Smooth muscle cell of the pulmonary artery (primary cell): Measurements from ENCODE around the gene IHH. TPM values are rescaled to one million over a fixed set of nuclear protein-coding genes. Genes with fewer than 3 reads are reported as not detected.

Experiments used
- total RNA-seq: library from RNA; depleted of rRNA; stranded (reverse); fragments of >200 nt; gene quantifications from 2 replicates; pipeline ENCODE4 v1.2.3, GENCODE V29; 2014

IHH gene
- total RNA-seq: not detected in 2 replicates

GRCh38 chr2:219060821-219061791 lies at the start of gene IHH:
Gene IHH, minus strand, starts transcription at chr2:219060921. Its CDS starts 454 bp downstream, at chr2:219060467.

GRCh38 chr2:219041252-219041651 lies 19.5 kb downstream of the IHH start, which contains the start of gene CFAP65:
Gene CFAP65, minus strand, starts transcription at chr2:219041516. Its CDS starts 2,468 bp downstream, at chr2:219039048.

Other genes starting within 250 kb of the IHH start
- gene PRKAG3, start 229.1 kb downstream of the IHH start, total RNA-seq: 0.10 and 0.52 TPM in 2 replicates
- not detected in 2 replicates for gene WNT6, start 201.1 kb downstream of the IHH start, total RNA-seq
- not detected in 2 replicates for gene WNT10A, start 180.1 kb downstream of the IHH start, total RNA-seq
- gene CDK5R2, start 101.3 kb downstream of the IHH start, total RNA-seq: not detected in 2 replicates
- not detected in 2 replicates for gene FEV, start 75.7 kb downstream of the IHH start, total RNA-seq
- gene CRYBA2, start 67.5 kb downstream of the IHH start, total RNA-seq: not detected in 2 replicates
- 0.03 TPM in 1 of 2 replicates, not detected in the other for gene CFAP65, start 19.4 kb downstream of the IHH start, total RNA-seq
- gene NHEJ1, start 99.9 kb upstream of the IHH start, total RNA-seq: 18.5 and 22.0 TPM in 2 replicates
- 2.9 and 8.1 TPM in 2 replicates for gene SLC23A3, start 109.1 kb upstream of the IHH start, total RNA-seq
- gene CNPPD1, start 116.0 kb upstream of the IHH start, total RNA-seq: 31.5 and 43.7 TPM in 2 replicates
- 75.5 and 88.8 TPM in 2 replicates for gene RETREG2, start 117.4 kb upstream of the IHH start, total RNA-seq
- 18.1 and 26.0 TPM in 2 replicates for gene ZFAND2B, start 145.9 kb upstream of the IHH start, total RNA-seq
- gene ABCB6, start 158.0 kb upstream of the IHH start, total RNA-seq: 69.9 and 77.9 TPM in 2 replicates
- gene ATG9A, start 168.7 kb upstream of the IHH start, total RNA-seq: 73.2 and 73.7 TPM in 2 replicates
- 41.4 and 52.1 TPM in 2 replicates for gene ANKZF1, start 168.9 kb upstream of the IHH start, total RNA-seq
- 12.1 and 14.9 TPM in 2 replicates for gene GLB1L, start 184.5 kb upstream of the IHH start, total RNA-seq
- gene STK16, start 184.6 kb upstream of the IHH start, total RNA-seq: 31.2 and 31.4 TPM in 2 replicates
- gene TUBA4B, start 192.3 kb upstream of the IHH start, total RNA-seq: not detected in 2 replicates
- 17.9 and 19.6 TPM in 2 replicates for gene TUBA4A, start 193.0 kb upstream of the IHH start, total RNA-seq
- 74.7 and 78.8 TPM in 2 replicates for gene DNAJB2, start 218.4 kb upstream of the IHH start, total RNA-seq
- 23.5 and 45.4 TPM in 2 replicates for gene PTPRN, start 248.5 kb upstream of the IHH start, total RNA-seq